Tibial nerve (tissue), 4 donors: ENCODE measurements around the gene SHROOM3. TPM values are rescaled to one million over a fixed set of nuclear protein-coding genes. Genes with fewer than 3 reads are reported as not detected.
A peak's percentile ranks its signal among the peaks of the same experiment; 100 is the strongest.

Experiments
- DNase-seq, 2 donors: peaks; one replicate each; pipeline ENCODE4 v3.0.0-alpha.2; 2019; ENCODE audit warnings: low spot score in 2 of 2
- H3K27ac ChIP-seq, 4 donors: fragments of 200-600 bp; sonication (generic) in 3 of 4; one replicate each; pipeline ENCODE4 v1.5.1; 2017 to 2019; ENCODE audit warnings: mild to moderate bottlenecking in 1 of 4
- H3K27me3 ChIP-seq, 2 donors: fragments of 200-600 bp; sonication (generic) in 1 of 2; one replicate each; pipeline versions ENCODE4 v1.5.1 to v1.6.0; 2017 to 2019
- H3K36me3 ChIP-seq, 3 donors: fragments of 200-600 bp; sonication (generic); one replicate each; pipeline ENCODE4 v1.5.1; 2018 to 2019
- H3K4me1 ChIP-seq, 4 donors: fragments of 200-600 bp; sonication (generic) in 3 of 4; one replicate each; pipeline ENCODE4 v1.5.1; 2017 to 2019
- H3K4me3 ChIP-seq, 4 donors: fragments of 200-600 bp; sonication (generic) in 3 of 4; one replicate each; pipeline ENCODE4 v1.5.1; 2017 to 2019; ENCODE audit warnings: mild to moderate bottlenecking in 1 of 4, moderate library complexity in 1 of 4
- H3K9me3 ChIP-seq, 4 donors: fragments of 200-600 bp; sonication (generic) in 3 of 4; one replicate each; pipeline ENCODE4 v1.5.1; 2017 to 2019
- CTCF ChIP-seq, 5 experiments: fragments of 200-600 bp in 3 of 5; fragments of 450-650 bp in 2 of 5; sonication (generic) in 3 of 5; IDR thresholded peaks; one replicate each; pipeline ENCODE4 v1.5.1; 2016 to 2019; ENCODE audit warnings: antibody characterized with exemption in 5 of 5, mild to moderate bottlenecking in 3 of 5, moderate library complexity in 2 of 5
- EP300 ChIP-seq, 2 donors: sonication (generic); formaldehyde crosslinking; IDR thresholded peaks; one replicate each; pipeline ENCODE4 v1.6.1; 2017; ENCODE audit warnings: antibody characterized with exemption in 2 of 2, mild to moderate bottlenecking in 1 of 2
- POLR2A ChIP-seq, 2 donors: fragments of 450-650 bp; IDR thresholded peaks; one replicate each; pipeline ENCODE4 v1.6.1; 2017; ENCODE audit warnings: antibody characterized with exemption in 2 of 2, mild to moderate bottlenecking in 2 of 2, moderate library complexity in 2 of 2
- WGBS, 2 donors: methylation state at CpG; one replicate each; pipeline ENCODE4 v1.1.5; 2018; 5-methylcytosine and 5-hydroxymethylcytosine counted together
- total RNA-seq, 4 donors: library from RNA; depleted of rRNA; stranded (reverse); fragments of >200 nt; gene quantifications; one replicate each; pipeline ENCODE4 v1.1.0, GENCODE V29; 2016

SHROOM3 gene
- total RNA-seq, 4 donors from 2014 or later: 28.0 to 49.8 (median 37.9) TPM

DNA sequence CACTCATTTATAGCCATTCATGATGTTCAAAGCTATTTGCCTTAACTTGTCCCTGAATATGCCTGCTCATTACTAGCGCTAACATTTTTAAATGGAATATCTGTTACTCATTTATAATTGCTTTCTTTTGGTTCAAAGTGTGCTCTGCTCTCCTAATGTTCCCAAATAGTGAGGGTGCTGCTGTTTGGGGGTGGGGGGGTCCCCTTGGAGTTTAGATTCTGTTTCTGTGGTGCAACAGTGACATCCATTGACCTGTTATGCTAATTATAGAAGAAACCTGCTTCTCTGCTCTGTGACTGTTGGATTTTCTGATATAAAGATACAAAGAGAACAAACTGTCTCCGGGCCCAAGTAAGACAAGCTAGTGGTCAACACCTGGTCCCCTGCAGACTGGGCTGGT lies 222.4 kb downstream of the SHROOM3 start:
- no peaks in the 10 kb centered on the region for H3K9me3 ChIP-seq
- H3K4me3 ChIP-seq: no peak overlapping the region
- H3K36me3 ChIP-seq: no peaks in the 10 kb centered on the region
- no peak overlapping the region for H3K27ac ChIP-seq
- H3K4me1 ChIP-seq: peaks cover 0 to 10% (median 0%) of the 10 kb centered on the region in 4 donors
- DNase-seq: no peak
- no peaks in the 10 kb centered on the region for H3K27me3 ChIP-seq
- WGBS, 2 donors: 95 to 99% methylated on average over 2 of the region's 2 CpGs
- no peak for TF ChIP-seq CTCF (IDR thresholded peaks at IDR 0.05)
- TF ChIP-seq EP300 (IDR thresholded peaks at IDR 0.05): no peak
- no peak for TF ChIP-seq POLR2A (IDR thresholded peaks at IDR 0.05)

DNA sequence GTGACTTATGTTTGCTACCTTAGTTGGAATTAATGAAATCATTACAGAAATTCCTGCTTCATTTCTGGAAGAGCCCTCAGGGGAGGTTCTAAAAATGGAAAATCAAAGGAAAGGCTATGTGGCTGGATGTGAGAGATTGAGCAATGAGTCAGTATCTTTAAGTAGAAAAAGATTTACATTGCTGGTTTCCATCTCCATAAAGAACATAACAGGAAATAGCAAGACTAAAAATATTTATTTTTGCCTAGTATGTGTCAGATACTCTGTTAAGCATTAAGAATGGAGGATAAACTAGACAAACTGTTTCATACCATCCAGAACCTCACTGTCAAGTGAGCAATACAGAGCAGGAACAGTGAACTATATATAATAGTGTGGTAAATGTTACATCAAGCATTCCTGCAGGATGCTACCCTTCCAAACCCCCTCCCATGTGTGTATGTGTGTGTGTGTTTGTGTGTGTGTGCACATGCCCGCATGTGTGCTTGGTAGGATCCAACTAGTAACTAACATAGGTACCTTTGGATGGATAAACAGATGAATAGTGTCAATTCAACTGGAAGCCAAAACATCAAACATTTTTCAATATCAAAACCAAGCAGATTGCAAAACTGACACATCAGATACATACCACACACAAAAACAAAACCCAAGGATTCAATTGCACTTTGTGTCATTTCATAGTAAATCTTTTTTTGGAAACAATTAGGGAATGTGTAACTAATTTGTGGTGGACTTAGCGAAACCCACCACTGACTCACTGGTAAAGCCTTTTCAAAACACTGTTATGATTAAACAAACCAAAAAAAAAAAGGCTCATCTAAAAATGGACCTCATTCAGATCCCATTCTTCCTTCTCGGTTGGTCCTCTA lies 223.4 kb downstream of the SHROOM3 start:
- 76% methylated on average over 3 of the region's 3 CpGs for WGBS, 2 donors
- no peaks in the 10 kb centered on the region for H3K36me3 ChIP-seq
- H3K9me3 ChIP-seq: no peaks in the 10 kb centered on the region
- peaks cover 0 to 10% (median 0%) of the 10 kb centered on the region in 4 donors for H3K4me1 ChIP-seq
- no peak overlapping the region for H3K27ac ChIP-seq
- no peaks in the 10 kb centered on the region for H3K27me3 ChIP-seq
- TF ChIP-seq EP300 (IDR thresholded peaks at IDR 0.05) (no peak), POLR2A (IDR thresholded peaks at IDR 0.05) (no peak), CTCF (IDR thresholded peaks at IDR 0.05) (no peak)
- DNase-seq: no peak
- H3K4me3 ChIP-seq: no peak overlapping the region

DNA sequence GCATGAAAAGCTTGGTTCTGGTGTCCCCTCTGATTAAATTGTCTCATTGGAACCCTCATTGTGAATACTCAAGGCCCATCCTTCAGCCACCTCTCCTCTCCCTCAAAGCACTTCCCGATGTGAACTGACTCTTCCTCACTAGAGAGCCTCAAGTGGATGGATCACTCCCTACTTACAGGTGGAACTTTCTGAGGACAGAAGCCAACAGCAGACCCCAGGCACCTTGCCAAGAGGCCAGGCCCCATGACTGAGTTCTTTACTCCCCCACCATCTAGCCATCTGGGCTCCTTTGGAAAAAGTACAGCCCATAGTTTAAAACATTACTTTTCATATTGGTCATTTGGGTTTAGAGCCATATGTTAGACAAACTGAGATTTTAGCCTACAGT lies 224.1 kb downstream of the SHROOM3 start:
- Histone ChIP-seq H3K27me3 (no peaks in the 10 kb centered on the region), H3K4me1 (peaks cover 0 to 10% (median 0%) of the 10 kb centered on the region in 4 donors), H3K9me3 (no peaks in the 10 kb centered on the region), H3K36me3 (no peaks in the 10 kb centered on the region), H3K4me3 (no peak overlapping the region), H3K27ac (no peak overlapping the region)
- TF ChIP-seq EP300 (IDR thresholded peaks at IDR 0.05) (no peak), POLR2A (IDR thresholded peaks at IDR 0.05) (no peak), CTCF (IDR thresholded peaks at IDR 0.05) (no peak)
- 89 to 92% methylated on average over 1 of the region's 1 CpG for WGBS, 2 donors
- no peak for DNase-seq

DNA sequence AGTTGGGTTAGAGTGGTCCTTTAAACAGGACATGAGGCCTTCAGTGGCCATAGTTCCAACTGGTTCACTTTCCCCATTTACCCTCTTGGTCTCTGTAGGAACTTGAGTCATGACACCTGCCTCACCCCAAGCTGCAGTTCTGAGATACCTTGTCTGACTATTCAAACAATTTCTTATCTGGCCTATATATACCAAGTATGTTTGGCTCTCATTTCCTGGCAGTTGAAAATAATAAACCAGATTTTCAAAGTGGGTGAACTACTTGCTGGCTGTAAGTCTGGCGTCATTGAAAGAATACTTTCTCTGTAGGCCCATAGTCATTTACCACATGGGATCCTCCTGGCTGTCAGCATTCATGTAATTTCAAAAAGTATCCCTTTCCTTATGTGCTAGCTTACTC lies 228.8 kb downstream of the SHROOM3 start:
- no peak for TF ChIP-seq POLR2A (IDR thresholded peaks at IDR 0.05)
- no peak for TF ChIP-seq CTCF (IDR thresholded peaks at IDR 0.05)
- no peak for TF ChIP-seq EP300 (IDR thresholded peaks at IDR 0.05)
- Histone ChIP-seq H3K27ac (no peak overlapping the region), H3K9me3 (no peaks in the 10 kb centered on the region), H3K36me3 (no peaks in the 10 kb centered on the region), H3K4me3 (no peak overlapping the region), H3K4me1 (no peaks in the 10 kb centered on the region), H3K27me3 (no peaks in the 10 kb centered on the region)
- WGBS, 2 donors: 92 to 97% methylated on average over 1 of the region's 1 CpG
- no peak for DNase-seq

DNA sequence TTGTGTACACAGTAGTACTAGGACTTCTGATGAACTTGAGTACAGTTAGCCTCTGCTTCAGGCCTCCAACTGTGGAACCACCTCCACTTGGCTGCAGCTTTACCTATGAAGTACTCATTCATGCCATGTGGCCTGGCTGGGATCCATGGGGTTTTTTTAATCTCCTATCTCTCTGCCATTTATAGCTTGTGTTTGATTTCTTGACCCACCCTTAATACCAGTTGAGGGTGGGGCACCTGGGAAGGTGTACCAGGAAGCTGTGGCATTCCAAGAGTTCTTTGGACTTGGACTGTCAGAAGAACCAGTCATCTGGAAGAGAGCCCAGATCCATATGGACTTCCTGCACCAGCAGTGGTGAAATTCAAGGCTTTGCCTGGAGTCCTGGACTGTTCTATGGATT lies 230.1 kb downstream of the SHROOM3 start:
- no peak for TF ChIP-seq EP300 (IDR thresholded peaks at IDR 0.05)
- no peak for TF ChIP-seq POLR2A (IDR thresholded peaks at IDR 0.05)
- no peak for TF ChIP-seq CTCF (IDR thresholded peaks at IDR 0.05)
- Histone ChIP-seq H3K36me3 (no peaks in the 10 kb centered on the region), H3K9me3 (no peaks in the 10 kb centered on the region), H3K4me3 (no peak overlapping the region), H3K27ac (peak overlapping the region in 1 of 4 donors; percentile 29), H3K4me1 (no peaks in the 10 kb centered on the region), H3K27me3 (no peaks in the 10 kb centered on the region)
- DNase-seq: no peak
